ENCODE data around the gene NTM.

Gene NTM

GRCh38 chr11:131512228-131512627 lies 141.8 kb downstream of the NTM start:
- TF ChIP-seq EZH2phosphoT487 (IDR thresholded peaks at IDR 0.05; ENCODE audit: borderline replicate concordance) (no peak), CTCF (conservative IDR thresholded peaks at IDR 0.05; ENCODE audit: low read length) (no peak)
- Histone ChIP-seq H3K9me2 (replicated peaks; ENCODE audit: low read depth, low read length) (no peaks in the 10 kb centered on the region), H3K4me3 (ENCODE audit: low read length, poor library complexity, severe bottlenecking) (no peak overlapping the region), H3K79me2 (ENCODE audit: insufficient read depth, low read length) (no peaks in the 10 kb centered on the region), H4K20me1 (ENCODE audit: insufficient read depth, low read length, poor library complexity, severe bottlenecking) (no peaks in the 10 kb centered on the region), H3K4me2 (ENCODE audit: low read depth, low read length, poor library complexity, severe bottlenecking) (no peak overlapping the region), H3K9me3 (ENCODE audit: insufficient read depth, low read depth, low read length) (no peaks in the 10 kb centered on the region), H3K4me1 (ENCODE audit: insufficient read depth, low read length, poor library complexity, severe bottlenecking) (no peaks in the 10 kb centered on the region), H3F3A (ENCODE audit: low read depth) (no peaks in the 10 kb centered on the region), H3K9ac (ENCODE audit: low read depth, low read length, poor library complexity, severe bottlenecking) (no peak overlapping the region), H2AFZ (ENCODE audit: low read length) (no peak overlapping the region), H3K36me3 (ENCODE audit: insufficient read depth, low read length) (no peaks in the 10 kb centered on the region), H3K27me3 (ENCODE audit: insufficient read depth, low read length, poor library complexity, severe bottlenecking) (no peaks in the 10 kb centered on the region)

- TF ChIP-seq CTCF (conservative IDR thresholded peaks at IDR 0.05; ENCODE audit: low read length) = no peak
- TF ChIP-seq EZH2phosphoT487 (IDR thresholded peaks at IDR 0.05; ENCODE audit: borderline replicate concordance) = no peak
- no peaks in the 10 kb centered on the region for H4K20me1 ChIP-seq (ENCODE audit: insufficient read depth, low read length, poor library complexity, severe bottlenecking)
These were observed 143.6 kb downstream of the NTM start for GRCh38 chr11:131514062-131514461.

GRCh38 chr11:131518305-131518838 lies 148.0 kb downstream of the NTM start:
- Histone ChIP-seq H3K36me3 (ENCODE audit: insufficient read depth, low read length) (no peaks in the 10 kb centered on the region), H2AFZ (ENCODE audit: low read length) (no peak overlapping the region), H3K27me3 (ENCODE audit: insufficient read depth, low read length, poor library complexity, severe bottlenecking) (no peaks in the 10 kb centered on the region), H3K9ac (ENCODE audit: low read depth, low read length, poor library complexity, severe bottlenecking) (no peak overlapping the region), H3K4me1 (ENCODE audit: insufficient read depth, low read length, poor library complexity, severe bottlenecking) (no peaks in the 10 kb centered on the region), H3K9me3 (ENCODE audit: insufficient read depth, low read depth, low read length) (no peaks in the 10 kb centered on the region), H3K79me2 (ENCODE audit: insufficient read depth, low read length) (no peaks in the 10 kb centered on the region), H4K20me1 (ENCODE audit: insufficient read depth, low read length, poor library complexity, severe bottlenecking) (no peaks in the 10 kb centered on the region), H3K4me3 (ENCODE audit: low read length, poor library complexity, severe bottlenecking) (no peak overlapping the region), H3F3A (ENCODE audit: low read depth) (no peaks in the 10 kb centered on the region), H3K4me2 (ENCODE audit: low read depth, low read length, poor library complexity, severe bottlenecking) (no peak overlapping the region), H3K9me2 (replicated peaks; ENCODE audit: low read depth, low read length) (no peaks in the 10 kb centered on the region)
- TF ChIP-seq EZH2phosphoT487 (IDR thresholded peaks at IDR 0.05; ENCODE audit: borderline replicate concordance) (no peak), CTCF (conservative IDR thresholded peaks at IDR 0.05; ENCODE audit: low read length) (no peak)

More at GRCh38 chr11:131514062-131514461, 143.6 kb downstream of the NTM start:
- H3K79me2 ChIP-seq (ENCODE audit: insufficient read depth, low read length) = no peaks in the 10 kb centered on the region
- H3K27me3 ChIP-seq (ENCODE audit: insufficient read depth, low read length, poor library complexity, severe bottlenecking) = no peaks in the 10 kb centered on the region
- no peak overlapping the region for H2AFZ ChIP-seq (ENCODE audit: low read length)
- H3K4me3 ChIP-seq (ENCODE audit: low read length, poor library complexity, severe bottlenecking) = no peak overlapping the region
- no peaks in the 10 kb centered on the region for H3K9me3 ChIP-seq (ENCODE audit: insufficient read depth, low read depth, low read length)
- H3K36me3 ChIP-seq (ENCODE audit: insufficient read depth, low read length) = no peaks in the 10 kb centered on the region
- no peak overlapping the region for H3K9ac ChIP-seq (ENCODE audit: low read depth, low read length, poor library complexity, severe bottlenecking)
- H3K4me1 ChIP-seq (ENCODE audit: insufficient read depth, low read length, poor library complexity, severe bottlenecking) = no peaks in the 10 kb centered on the region
- no peaks in the 10 kb centered on the region for H3F3A ChIP-seq (ENCODE audit: low read depth)
- no peak overlapping the region for H3K4me2 ChIP-seq (ENCODE audit: low read depth, low read length, poor library complexity, severe bottlenecking)
- H3K9me2 ChIP-seq (replicated peaks; ENCODE audit: low read depth, low read length) = no peaks in the 10 kb centered on the region

Data from Loucy (cell line).